ENCODE measurements around the gene ALPG. TPM values are rescaled to one million over a fixed set of nuclear protein-coding genes. Genes with fewer than 3 reads are reported as not detected.
A peak's percentile ranks its signal among the peaks of the same experiment; 100 is the strongest.
"Not testable (repeated sequence)": the region's sequence is repeated elsewhere in the genome, so short reads cannot be mapped to it uniquely, and the experiment has no call there.

The ALPG gene
- total RNA-seq, 4 donors from 2014 or later = not detected

GRCh38 chr2:232441147-232441651 is 34.6 kb downstream of the ALPG start:
- DNase-seq = no peak
- Histone ChIP-seq H3K4me3 (no peak overlapping the region), H3K4me1 (peaks cover 0 to 5% (median 0%) of the 10 kb centered on the region in 3 donors), H3K36me3 (no peaks in the 10 kb centered on the region), H3K27ac (no peak overlapping the region), H3K9me3 (no peaks in the 10 kb centered on the region), H3K27me3 (peaks cover 0 to 19% (median 0%) of the 10 kb centered on the region in 4 donors)
- 74 to 79% methylated on average over 8 to 9 of the region's 12 CpGs for WGBS, 2 donors
- intact Hi-C loops (cut with DNase I) = no loop called here
- TF ChIP-seq CTCF (IDR thresholded peaks at IDR 0.05) (no peak), POLR2A (IDR thresholded peaks at IDR 0.05) (no peak)

- H3K27me3 ChIP-seq = peaks cover 0 to 17% (median 0%) of the 10 kb centered on the region in 4 donors
- H3K27ac ChIP-seq; DNase-seq; H3K4me3 ChIP-seq; H3K36me3 ChIP-seq; intact Hi-C loops (cut with DNase I); H3K4me1 ChIP-seq; H3K9me3 ChIP-seq: not testable (repeated sequence)
- no CpG with 5 or more reads among the region's 10 CpGs for WGBS, 2 donors
Observed at GRCh38 chr2:232441922-232442321, 35.3 kb downstream of the ALPG start.

- H3K4me3 ChIP-seq; H3K9me3 ChIP-seq; H3K4me1 ChIP-seq; H3K27ac ChIP-seq; intact Hi-C loops (cut with DNase I); H3K36me3 ChIP-seq; DNase-seq: not testable (repeated sequence)
- WGBS, 2 donors = no CpG with 5 or more reads among the region's 13 CpGs
- H3K27me3 ChIP-seq = peaks cover 0 to 13% (median 0%) of the 10 kb centered on the region in 4 donors
Observed at GRCh38 chr2:232442431-232442830, 35.8 kb downstream of the ALPG start.

GRCh38 chr2:232443047-232443446 is 36.4 kb downstream of the ALPG start:
- H3K4me3 ChIP-seq; H3K27ac ChIP-seq; H3K4me1 ChIP-seq; intact Hi-C loops (cut with DNase I); H3K9me3 ChIP-seq; H3K36me3 ChIP-seq; DNase-seq: not testable (repeated sequence)
- H3K27me3 ChIP-seq = peaks cover 0 to 16% (median 0%) of the 10 kb centered on the region in 4 donors
- no CpG with 5 or more reads among the region's 13 CpGs for WGBS, 2 donors

DNA sequence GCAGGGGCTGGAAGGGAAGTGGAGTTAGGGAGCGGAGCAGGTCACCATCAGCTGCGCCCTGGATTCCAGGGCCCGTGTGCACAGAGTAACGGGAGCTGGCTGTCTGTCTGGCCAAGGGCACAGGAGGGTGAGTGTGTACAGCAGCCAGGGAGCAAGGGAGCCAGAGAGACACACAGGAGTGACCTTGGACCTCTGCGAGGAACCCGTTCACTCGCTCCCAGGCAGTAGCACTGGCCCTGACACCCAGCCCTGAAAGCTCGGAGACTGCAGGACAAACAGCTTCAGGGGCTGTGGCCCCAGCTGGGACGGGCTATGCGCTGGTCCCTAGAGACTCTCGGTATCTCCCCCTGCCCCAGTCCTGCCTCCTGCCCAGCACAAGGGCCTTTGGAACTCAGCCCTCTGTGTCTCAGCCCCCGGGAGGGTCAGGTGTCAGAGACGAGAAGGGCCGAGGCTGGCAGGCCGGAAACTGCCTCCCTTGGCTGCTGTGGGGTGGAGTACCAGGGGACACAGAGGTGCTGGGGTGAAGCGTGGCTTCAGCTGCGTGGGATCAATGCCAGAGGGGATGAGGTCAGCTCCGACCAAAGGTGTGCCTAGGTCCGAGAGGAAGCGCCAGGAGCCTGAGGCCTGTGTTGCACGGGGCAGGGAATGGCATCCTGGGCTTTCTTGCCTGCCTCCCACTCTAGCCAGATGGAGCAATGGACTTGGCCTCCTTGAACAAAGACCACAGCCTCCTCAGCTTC is 37.2 kb downstream of the ALPG start:
- intact Hi-C loops (cut with DNase I); H3K36me3 ChIP-seq; H3K9me3 ChIP-seq; DNase-seq; H3K27ac ChIP-seq; H3K4me3 ChIP-seq; H3K4me1 ChIP-seq: not testable (repeated sequence)
- 85% methylated on average over 3 of the region's 21 CpGs; no CpG with 5 or more reads in 1 of the 2 donors for WGBS, 2 donors
- H3K27me3 ChIP-seq = peaks cover 0 to 15% (median 0%) of the 10 kb centered on the region in 4 donors

DNA sequence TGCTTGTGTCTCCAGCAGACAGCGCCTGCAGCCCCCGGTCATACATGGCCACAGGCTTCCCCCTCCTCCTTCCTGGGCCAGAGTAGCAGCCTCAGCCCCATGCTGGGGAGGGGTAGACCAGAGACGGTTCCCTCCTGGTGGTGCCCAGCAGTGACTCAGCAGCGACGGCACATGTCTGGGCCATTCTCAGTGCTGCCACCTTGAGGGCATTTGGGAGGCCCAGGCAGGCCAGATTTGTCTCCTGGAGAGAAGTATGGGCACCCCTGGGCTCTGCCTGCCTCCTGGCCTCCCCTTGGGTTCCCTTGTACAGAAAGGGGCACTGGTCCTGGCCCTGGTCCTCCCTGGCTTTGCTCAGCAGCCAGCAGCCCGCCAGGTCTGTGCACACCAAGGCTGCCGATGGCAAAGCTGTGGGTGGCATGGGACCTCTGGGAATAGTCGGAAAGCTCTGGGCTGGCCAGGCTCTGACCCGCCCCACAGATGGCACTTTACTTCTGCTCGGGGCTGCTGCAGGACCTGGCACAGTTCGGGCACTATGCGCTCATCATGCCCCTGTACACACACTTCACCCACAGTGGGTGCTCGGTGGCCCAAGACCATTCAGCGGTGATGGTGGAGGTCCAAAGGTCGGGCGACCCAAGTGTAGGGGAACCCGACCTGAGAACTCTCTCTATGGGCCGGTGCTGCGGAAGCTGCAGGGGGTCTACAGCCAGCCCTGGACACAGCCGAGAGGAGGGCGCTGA is 37.9 kb downstream of the ALPG start:
- no peak overlapping the region for H3K27ac ChIP-seq
- DNase-seq = no peak
- intact Hi-C loops (cut with DNase I) = loop anchor here (5.0 kb wide), 1 partner anchor 78 kb away; the partner anchor contains the start of gene PRSS56

GRCh38 chr2:232445149-232445885 is 38.7 kb downstream of the ALPG start:
- not testable (repeated sequence) for DNase-seq, H3K4me3 ChIP-seq, H3K4me1 ChIP-seq, H3K27ac ChIP-seq, H3K27me3 ChIP-seq, H3K36me3 ChIP-seq, H3K9me3 ChIP-seq
- 70% methylated on average over 2 of the region's 29 CpGs; no CpG with 5 or more reads in 1 of the 2 donors for WGBS, 2 donors
- intact Hi-C loops (cut with DNase I) = loop anchor here (5.0 kb wide), 1 partner anchor 77 kb away; the partner anchor contains the start of gene PRSS56

More for the DNA sequence above, 37.9 kb downstream of the ALPG start:
- Histone ChIP-seq H3K27me3 (peaks cover 0 to 9% (median 0%) of the 10 kb centered on the region in 4 donors), H3K4me1 (peaks cover 0 to 5% (median 0%) of the 10 kb centered on the region in 3 donors), H3K4me3 (no peak overlapping the region), H3K9me3 (no peaks in the 10 kb centered on the region), H3K36me3 (no peaks in the 10 kb centered on the region)
- WGBS, 2 donors = no CpG with 5 or more reads among the region's 21 CpGs
- TF ChIP-seq POLR2A (IDR thresholded peaks at IDR 0.05) (no peak), CTCF (IDR thresholded peaks at IDR 0.05) (peak in 5 of 6 experiments; percentile 48 to 79 (median 56))
